GM18511 (cell line): ENCODE measurements around the gene SLC29A4.
"Not testable (repeated sequence)": the region's sequence is repeated elsewhere in the genome, so short reads cannot be mapped to it uniquely, and the experiment has no call there.

Experiments
- ATAC-seq: cut with Tn5 transposase; IDR thresholded peaks from one replicate; pipeline ENCODE4 v1.9.1; 2021; ENCODE audit warnings: mild to moderate bottlenecking, moderate library complexity; ENCODE audit not compliant: unreplicated experiment

SLC29A4 gene

DNA sequence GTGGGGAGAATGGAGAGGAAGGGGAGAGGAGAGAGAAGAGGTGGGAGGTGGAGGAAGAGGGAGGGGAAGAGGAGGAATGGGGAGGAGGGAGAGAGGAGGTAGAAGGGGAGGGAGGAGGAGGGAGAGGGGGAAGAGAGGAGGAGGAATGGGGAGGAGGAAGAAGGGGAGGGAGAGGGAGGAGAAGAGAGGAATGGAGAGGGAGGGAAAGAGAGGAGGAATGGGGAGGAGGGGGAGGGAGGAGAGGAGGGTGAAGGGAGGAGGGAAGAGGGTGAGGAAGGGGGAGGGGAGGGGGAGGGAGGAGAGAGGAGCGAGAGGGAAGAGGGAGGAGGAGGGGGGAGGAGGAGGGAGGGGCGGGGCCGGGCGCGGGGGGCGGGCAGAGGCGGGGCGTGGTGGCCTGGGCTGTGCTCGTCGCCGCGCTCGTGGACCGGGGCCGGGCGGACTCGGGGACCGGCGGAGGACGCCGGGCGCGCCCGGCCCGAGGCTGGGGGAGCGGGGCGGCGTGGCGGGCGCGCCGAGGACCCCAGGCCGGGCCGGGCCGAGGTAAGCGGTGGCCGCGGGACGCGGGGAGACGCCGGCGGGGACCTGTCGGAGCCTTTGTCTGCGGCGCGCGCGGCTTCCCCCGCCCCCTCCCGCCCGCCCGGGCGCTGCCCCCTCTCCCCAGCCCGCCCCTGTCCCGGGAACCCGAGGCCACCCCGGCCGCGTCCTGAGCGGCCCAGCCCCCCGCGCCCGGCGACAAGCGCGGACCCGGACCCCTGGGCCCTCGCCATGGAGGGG lies at the start of gene SLC29A4:
Gene SLC29A4 (plus strand): TSS at position 401 of the 774 bp plus-strand sequence. CDS start 4,874 bp downstream, outside the sequence.
- ATAC-seq, result no peak

GRCh38 chr7:5234852-5235831 lies 47.6 kb upstream of the SLC29A4 start:
- peak; percentile 25 for ATAC-seq

DNA sequence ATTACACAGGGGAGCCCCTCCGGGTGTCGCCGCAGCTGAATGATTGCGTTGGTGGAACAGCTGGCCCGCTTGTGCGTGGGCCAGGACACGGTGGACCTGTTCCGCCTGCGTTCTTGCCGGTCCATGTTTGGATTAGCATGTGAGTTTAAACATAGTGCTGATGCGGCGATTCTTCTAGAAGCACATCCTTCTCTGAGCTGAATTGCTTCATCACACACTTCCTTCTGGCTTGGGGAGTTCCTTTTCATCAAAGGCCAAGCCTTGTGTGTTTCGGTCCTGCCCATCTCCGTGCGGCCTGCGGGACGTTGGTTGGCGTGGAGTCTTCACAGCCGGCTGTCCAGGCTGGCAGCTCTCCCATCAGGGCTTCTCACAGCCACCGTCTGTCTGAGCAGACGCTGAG lies 45.5 kb upstream of the SLC29A4 start:
- no peak for ATAC-seq

- no peak for ATAC-seq
Measured at GRCh38 chr7:5238500-5238899, 44.2 kb upstream of the SLC29A4 start.

GRCh38 chr7:5243261-5243660 lies 39.5 kb upstream of the SLC29A4 start:
- no peak for ATAC-seq

DNA sequence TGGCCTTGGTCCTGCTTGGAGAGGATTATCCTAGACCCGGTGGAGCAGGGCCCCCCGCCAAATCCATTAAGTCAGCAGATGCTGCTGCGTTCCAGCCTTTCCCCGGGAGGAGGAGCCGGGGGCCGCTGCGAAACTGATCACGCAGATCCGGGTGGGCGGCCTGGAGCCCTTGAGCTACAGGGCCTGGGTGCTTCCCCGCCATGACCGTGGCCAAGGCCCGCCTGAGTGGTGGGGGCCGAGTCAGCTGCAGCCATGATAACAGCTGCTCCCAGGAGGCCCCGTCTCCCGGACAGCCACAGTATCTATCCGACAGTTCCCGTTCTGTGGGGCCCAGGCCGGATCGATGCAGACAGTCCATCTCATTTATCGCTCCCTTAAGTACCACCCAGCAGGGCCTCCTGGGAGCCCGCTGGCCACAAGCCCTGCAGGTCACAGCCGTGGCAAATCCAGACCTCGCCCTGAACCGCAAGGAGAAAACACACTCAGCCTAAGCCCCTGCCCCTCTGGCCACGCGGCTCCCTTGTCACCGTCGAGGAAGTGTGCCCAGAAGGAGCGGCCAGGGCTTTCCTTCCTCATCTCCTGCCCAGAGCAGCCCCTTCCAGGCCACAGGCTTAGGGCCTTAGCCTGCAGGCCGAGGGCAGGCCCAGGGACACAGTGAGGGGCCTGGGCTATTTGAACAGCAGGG lies 34.4 kb upstream of the SLC29A4 start:
- no peak for ATAC-seq

- not testable (repeated sequence) for ATAC-seq
Measured at GRCh38 chr7:5250787-5251186, 32.0 kb upstream of the SLC29A4 start.

- ATAC-seq, result not testable (repeated sequence)
Measured at GRCh38 chr7:5253529-5253928, 29.2 kb upstream of the SLC29A4 start.

DNA sequence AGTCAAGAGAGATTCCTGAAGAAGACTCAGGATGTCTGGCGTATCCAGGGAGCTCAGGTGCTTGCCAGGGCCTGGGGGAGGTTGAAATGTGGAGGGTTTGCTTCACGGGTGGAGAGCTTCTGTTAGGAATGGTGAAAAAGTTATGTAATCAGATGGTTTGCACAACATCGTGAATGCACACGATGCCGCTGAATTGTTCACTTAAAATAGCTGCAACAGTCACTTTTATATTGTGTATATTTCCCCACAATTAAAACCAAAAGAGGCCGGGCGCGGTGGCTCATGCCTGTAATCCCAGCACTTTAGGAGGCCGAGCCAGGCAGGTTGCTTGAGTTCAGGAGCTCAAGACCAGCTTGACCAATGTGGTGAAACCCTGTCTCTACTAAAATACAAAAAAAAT lies 28.4 kb upstream of the SLC29A4 start:
- ATAC-seq, result not testable (repeated sequence)

DNA sequence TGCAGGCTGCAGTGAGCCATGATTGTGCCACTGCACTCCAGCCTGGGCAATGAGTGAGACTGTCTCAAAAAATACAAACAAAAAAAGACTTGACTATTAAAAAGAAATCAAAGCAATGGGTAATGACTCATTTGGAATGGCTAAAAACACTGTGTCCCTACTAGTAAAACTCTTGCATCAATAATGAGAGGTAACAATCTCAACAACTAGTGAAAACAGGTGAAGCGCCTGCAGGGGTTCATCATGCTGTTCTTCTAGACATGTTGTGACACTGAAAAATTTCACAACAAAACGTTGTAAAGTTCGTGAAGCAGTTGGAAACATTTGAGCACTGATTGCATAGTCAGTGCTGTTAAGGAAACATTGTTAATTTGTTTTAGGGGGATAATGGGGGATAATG lies 26.9 kb upstream of the SLC29A4 start:
- no peak for ATAC-seq

DNA sequence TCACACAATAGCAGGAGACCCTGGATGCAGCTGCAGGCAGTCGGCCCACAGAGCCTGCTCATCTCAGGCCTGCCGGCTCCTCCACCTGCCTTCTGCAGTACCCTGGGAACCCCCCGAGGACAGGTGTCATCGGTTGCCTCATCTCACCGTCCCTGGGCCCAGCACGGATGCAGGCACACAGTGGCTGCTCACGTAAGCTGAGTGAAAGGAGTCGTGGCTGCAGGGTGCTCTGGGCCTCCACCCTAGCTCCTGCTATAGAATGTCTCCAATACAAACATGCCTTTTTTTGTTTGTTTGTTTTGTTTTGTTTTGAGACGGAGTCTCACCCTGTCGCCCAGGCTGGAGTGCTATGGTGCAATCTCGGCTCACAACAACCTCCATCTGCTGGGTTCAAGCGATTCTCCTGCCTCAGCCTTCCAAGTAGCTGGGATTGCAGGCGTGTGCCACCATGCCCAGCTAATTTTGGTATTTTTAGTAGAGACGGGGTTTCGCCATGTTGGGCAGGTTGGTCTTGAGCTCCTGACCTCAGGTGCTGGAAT lies 22.1 kb upstream of the SLC29A4 start:
- ATAC-seq, result not testable (repeated sequence)

DNA sequence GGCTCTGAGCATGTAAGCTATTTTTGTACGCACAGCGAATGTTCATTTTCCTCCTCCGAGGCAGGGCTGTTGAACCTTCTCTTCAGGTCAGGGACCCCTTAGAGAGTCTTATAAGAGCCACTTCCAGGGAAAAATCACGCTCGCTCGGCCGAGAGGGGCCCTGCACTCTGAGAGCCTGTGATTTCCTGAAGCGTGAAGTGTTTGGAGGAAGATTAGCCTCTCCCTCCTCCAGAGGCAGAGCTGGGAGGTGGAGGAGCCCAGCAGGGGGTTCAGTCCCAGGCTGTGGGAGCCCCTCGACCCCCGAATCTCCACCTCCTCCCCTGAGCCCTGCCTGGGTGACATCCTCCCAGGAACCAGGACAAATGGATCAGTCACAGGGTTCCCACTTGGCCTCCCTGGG lies 19.7 kb upstream of the SLC29A4 start:
- not testable (repeated sequence) for ATAC-seq

GRCh38 chr7:5265320-5266190 lies 17.2 kb upstream of the SLC29A4 start:
- ATAC-seq, result no peak

DNA sequence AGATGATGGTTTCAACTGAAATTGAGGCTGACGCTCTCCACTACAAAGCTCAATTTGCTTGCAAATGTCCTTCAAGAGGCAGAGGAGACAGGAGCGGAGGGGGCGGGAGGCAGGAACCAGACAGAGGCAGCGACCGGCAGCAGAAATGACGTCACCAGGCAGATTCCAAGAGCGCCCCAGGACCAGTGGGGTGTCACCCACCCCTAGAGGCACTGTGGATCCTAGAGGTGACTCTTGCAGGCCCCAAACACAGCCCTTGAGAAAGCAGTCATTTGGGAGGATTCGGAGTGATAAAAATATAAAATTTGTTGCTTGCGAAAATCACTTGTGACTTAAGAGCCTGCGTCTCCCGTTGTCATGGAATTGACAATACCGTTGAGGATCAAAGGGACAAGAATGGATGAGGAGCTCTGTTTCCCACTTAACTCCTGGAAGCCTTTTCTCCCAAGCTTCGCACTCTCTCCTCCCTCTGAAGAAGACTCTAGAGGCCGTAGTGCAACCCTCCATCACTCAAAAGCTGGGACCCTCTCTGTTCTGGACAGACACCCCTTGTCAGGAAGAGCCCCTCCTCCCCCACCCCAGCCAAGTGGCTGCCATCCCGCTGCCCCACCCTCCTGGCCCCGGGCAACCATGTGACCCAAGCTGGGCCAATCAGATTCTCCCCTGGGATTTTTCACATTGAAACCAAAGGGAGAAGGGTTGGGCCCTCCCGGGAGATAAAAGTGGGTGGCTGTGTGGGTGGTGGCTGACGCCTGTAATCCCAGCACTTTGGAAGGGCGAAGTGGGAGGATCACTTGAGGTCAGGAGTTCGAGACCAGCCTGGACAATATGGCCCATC lies 16.3 kb upstream of the SLC29A4 start:
- no peak for ATAC-seq

GRCh38 chr7:5267829-5268228 lies 14.9 kb upstream of the SLC29A4 start:
- not testable (repeated sequence) for ATAC-seq

DNA sequence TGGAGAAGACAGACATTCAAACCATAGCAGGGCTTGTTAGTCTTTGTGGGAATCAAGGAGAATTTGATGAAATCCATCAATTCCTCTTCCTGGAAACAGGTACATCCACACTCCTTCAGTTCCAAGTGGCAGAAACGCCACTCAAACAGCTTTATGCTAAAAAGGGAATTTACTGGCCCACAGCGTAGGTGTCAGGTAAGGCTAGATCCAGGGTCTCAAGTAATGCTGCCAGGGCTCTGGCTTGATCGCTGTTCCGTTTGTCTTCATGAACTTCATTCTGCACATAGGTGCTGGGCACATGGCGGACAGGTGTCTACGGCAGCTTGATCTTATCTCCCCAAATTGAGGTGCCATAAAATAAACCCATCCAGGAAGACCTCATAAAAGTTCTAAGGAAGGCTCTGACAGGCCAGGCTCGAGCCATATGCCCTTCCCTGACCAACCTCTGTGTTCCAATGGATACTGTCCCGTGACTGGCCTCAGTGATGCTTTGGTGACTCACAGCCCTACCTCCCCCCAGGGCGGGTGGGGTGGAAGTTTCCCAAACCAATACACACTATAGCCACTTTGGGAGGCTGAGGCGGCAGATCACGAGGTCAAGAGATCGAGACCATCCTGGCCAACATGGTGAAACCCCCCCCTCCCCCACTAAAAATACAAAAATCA lies 12.6 kb upstream of the SLC29A4 start:
- not testable (repeated sequence) for ATAC-seq

- ATAC-seq, result no peak
Measured at GRCh38 chr7:5270788-5271187, 12.0 kb upstream of the SLC29A4 start.

GRCh38 chr7:5273831-5274405 lies 8.8 kb upstream of the SLC29A4 start:
- ATAC-seq, result not testable (repeated sequence)
